Testis (tissue), 2 donors: ENCODE results near the gene CCDC57.

Source experiments
- CTCF ChIP-seq, 3 experiments: fragments of 450-650 bp in 2 of 3; fragments of 200-600 bp in 1 of 3; sonication (generic) in 1 of 3; IDR thresholded peaks; one replicate each; pipeline ENCODE4 v1.5.1; 2016 to 2019; ENCODE audit warnings: antibody characterized with exemption in 3 of 3, mild to moderate bottlenecking in 2 of 3, moderate library complexity in 1 of 3
- POLR2A ChIP-seq: fragments of 450-650 bp; IDR thresholded peaks from one replicate; pipeline ENCODE4 v1.6.1; 2017; ENCODE audit warnings: antibody characterized with exemption, mild to moderate bottlenecking, moderate library complexity

- TF ChIP-seq CTCF (IDR thresholded peaks at IDR 0.05) (no peak), POLR2A (no peak)
Observed at GRCh38 chr17:82118815-82119380, 93.7 kb downstream of the CCDC57 start.
